Ovary (tissue), 3 donors: ENCODE measurements around the gene CTBP2.

Experiments
- CTCF ChIP-seq, 3 donors: fragments of 450-650 bp in 2 of 3; fragments of 200-600 bp in 1 of 3; IDR thresholded peaks; one replicate each; pipeline versions ENCODE4 v1.5.1 to v1.8.0; 2016 to 2022; ENCODE audit warnings: antibody characterized with exemption in 3 of 3, mild to moderate bottlenecking in 1 of 3
- POLR2A ChIP-seq: fragments of 450-650 bp; IDR thresholded peaks from one replicate; pipeline ENCODE4 v1.6.1; 2017; ENCODE audit warnings: antibody characterized with exemption, mild to moderate bottlenecking, moderate library complexity
- donor health status: DM: no; HTN: no; CAD: no.

- TF ChIP-seq CTCF (IDR thresholded peaks at IDR 0.05) (no peak), POLR2A (no peak)
Observed at GRCh38 chr10:124993345-124993708, 167.0 kb downstream of the CTBP2 start.
